ENCODE results near the gene METTL9.

METTL9 gene

GRCh38 chr16:21701271-21701670, 101.9 kb downstream of the METTL9 start:
- in situ Hi-C loops (cut with MboI; ENCODE audit: low sequenced_read_pairs) = loop anchor here (10.0 kb wide), 2 partner anchors 46 to 116 kb away; partner anchors contain the start of gene IGSF6

GRCh38 chr16:21702276-21702675, 102.9 kb downstream of the METTL9 start:
- in situ Hi-C loops (cut with MboI; ENCODE audit: low sequenced_read_pairs) = loop anchor here (10.0 kb wide), 2 partner anchors 47 to 117 kb away; partner anchors contain the start of gene IGSF6

- in situ Hi-C loops (cut with MboI; ENCODE audit: low sequenced_read_pairs) = loop anchor here (10.0 kb wide), 2 partner anchors 48 to 118 kb away; partner anchors contain the start of gene IGSF6
Observed at GRCh38 chr16:21703156-21703555, 103.8 kb downstream of the METTL9 start.

GRCh38 chr16:21703589-21704174, 104.3 kb downstream of the METTL9 start:
- in situ Hi-C loops (cut with MboI; ENCODE audit: low sequenced_read_pairs) = loop anchor here (10.0 kb wide), 2 partner anchors 49 to 119 kb away; partner anchors contain the start of gene IGSF6

- in situ Hi-C loops (cut with MboI; ENCODE audit: low sequenced_read_pairs) = loop anchor here (10.0 kb wide), 2 partner anchors 49 to 119 kb away; partner anchors contain the start of gene IGSF6
Observed at GRCh38 chr16:21704266-21704665, 104.9 kb downstream of the METTL9 start.

GRCh38 chr16:21704733-21705132, 105.4 kb downstream of the METTL9 start:
- in situ Hi-C loops (cut with MboI; ENCODE audit: low sequenced_read_pairs) = loop anchor here (10.0 kb wide), 2 partner anchors 50 to 120 kb away; partner anchors contain the start of gene IGSF6
